ENCODE data around the gene RSPH10B. TPM values are rescaled to one million over a fixed set of nuclear protein-coding genes. Genes with fewer than 3 reads are reported as not detected.
"Not testable (repeated sequence)": the region's sequence is repeated elsewhere in the genome, so short reads cannot be mapped to it uniquely, and the experiment has no call there.

RSPH10B gene
- total and polyA plus RNA-seq, 4 donors = 1.8 to 10.2 (median 6.0) TPM

GRCh38 chr7:6007386-6007785, 36.9 kb upstream of the RSPH10B start:
- ATAC-seq (ENCODE audit: insufficient read depth, low FRiP score) (no peak), DNase-seq (no peak)
- no peak overlapping the region for H3K27ac ChIP-seq (ENCODE audit: low read depth in 1 of 2, low read length in 1 of 2)
- peaks cover 0 to 4% (median 2%) of the 10 kb centered on the region in 4 donors for H3K36me3 ChIP-seq (ENCODE audit: control insufficient read depth in 4 of 4, insufficient read depth in 4 of 4, low read length in 4 of 4)
- peaks cover 0 to 16% (median under 1%) of the 10 kb centered on the region in 5 donors for H3K4me1 ChIP-seq (ENCODE audit: control insufficient read depth in 5 of 5, insufficient read depth in 5 of 5, low read length in 5 of 5)
- H3K4me3 ChIP-seq = no peak overlapping the region
- H3K9ac ChIP-seq (ENCODE audit: insufficient read depth in 1 of 2, low read length in 2 of 2) = no peak overlapping the region
- no peaks in the 10 kb centered on the region for H3K9me3 ChIP-seq (ENCODE audit: control insufficient read depth in 4 of 4, insufficient read depth in 3 of 4, low read length in 3 of 4)
- WGBS, 2 donors = 60 to 72% methylated on average over 4 of the region's 4 CpGs
- H3K27me3 ChIP-seq (ENCODE audit: control insufficient read depth in 3 of 3, insufficient read depth in 3 of 3, low read length in 2 of 3) = no peaks in the 10 kb centered on the region
- no peak for TF ChIP-seq CTCF (IDR thresholded peaks at IDR 0.05; ENCODE audit: control extremely low read depth, extremely low read depth)

GRCh38 chr7:5997210-5997808, 26.8 kb upstream of the RSPH10B start:
- peak; percentile 56 to 83 (median 79) for DNase-seq
- peak; percentile 57 for TF ChIP-seq CTCF (IDR thresholded peaks at IDR 0.05; ENCODE audit: control extremely low read depth, extremely low read depth)
- Histone ChIP-seq H3K27me3 (ENCODE audit: control insufficient read depth in 3 of 3, insufficient read depth in 3 of 3, low read length in 2 of 3) (no peaks in the 10 kb centered on the region), H3K9me3 (ENCODE audit: control insufficient read depth in 4 of 4, insufficient read depth in 3 of 4, low read length in 3 of 4) (no peaks in the 10 kb centered on the region), H3K9ac (ENCODE audit: insufficient read depth in 1 of 2, low read length in 2 of 2) (no peak overlapping the region), H3K4me3 (no peak overlapping the region), H3K36me3 (ENCODE audit: control insufficient read depth in 4 of 4, insufficient read depth in 4 of 4, low read length in 4 of 4) (peaks cover 0 to 12% (median 12%) of the 10 kb centered on the region in 4 donors), H3K27ac (ENCODE audit: low read depth in 1 of 2, low read length in 1 of 2) (no peak overlapping the region), H3K4me1 (ENCODE audit: control insufficient read depth in 5 of 5, insufficient read depth in 5 of 5, low read length in 5 of 5) (no peaks in the 10 kb centered on the region)
- 59 to 68% methylated on average over 10 of the region's 10 CpGs for WGBS, 2 donors
- peak; percentile 41 for ATAC-seq (ENCODE audit: insufficient read depth, low FRiP score)

GRCh38 chr7:5987061-5987460, 16.6 kb upstream of the RSPH10B start:
- 95 to 96% methylated on average over 15 of the region's 15 CpGs for WGBS, 2 donors
- not testable (repeated sequence) for H3K9me3 ChIP-seq (ENCODE audit: control insufficient read depth in 4 of 4, insufficient read depth in 3 of 4, low read length in 3 of 4); DNase-seq; H3K9ac ChIP-seq (ENCODE audit: insufficient read depth in 1 of 2, low read length in 2 of 2); H3K4me3 ChIP-seq; ATAC-seq (ENCODE audit: insufficient read depth, low FRiP score); H3K4me1 ChIP-seq (ENCODE audit: control insufficient read depth in 5 of 5, insufficient read depth in 5 of 5, low read length in 5 of 5); H3K36me3 ChIP-seq (ENCODE audit: control insufficient read depth in 4 of 4, insufficient read depth in 4 of 4, low read length in 4 of 4); H3K27ac ChIP-seq (ENCODE audit: low read depth in 1 of 2, low read length in 1 of 2); H3K27me3 ChIP-seq (ENCODE audit: control insufficient read depth in 3 of 3, insufficient read depth in 3 of 3, low read length in 2 of 3)

GRCh38 chr7:5979680-5980314, 9.3 kb upstream of the RSPH10B start:
- H3K4me1 ChIP-seq (ENCODE audit: control insufficient read depth in 5 of 5, insufficient read depth in 5 of 5, low read length in 5 of 5); H3K9me3 ChIP-seq (ENCODE audit: control insufficient read depth in 4 of 4, insufficient read depth in 3 of 4, low read length in 3 of 4); ATAC-seq (ENCODE audit: insufficient read depth, low FRiP score); H3K27me3 ChIP-seq (ENCODE audit: control insufficient read depth in 3 of 3, insufficient read depth in 3 of 3, low read length in 2 of 3); H3K36me3 ChIP-seq (ENCODE audit: control insufficient read depth in 4 of 4, insufficient read depth in 4 of 4, low read length in 4 of 4); DNase-seq; H3K9ac ChIP-seq (ENCODE audit: insufficient read depth in 1 of 2, low read length in 2 of 2); H3K4me3 ChIP-seq; H3K27ac ChIP-seq (ENCODE audit: low read depth in 1 of 2, low read length in 1 of 2): not testable (repeated sequence)
- WGBS, 2 donors = 86 to 100% methylated on average over 2 of the region's 12 CpGs

GRCh38 chr7:5973580-5973979, 3.1 kb upstream of the RSPH10B start:
- not testable (repeated sequence) for H3K36me3 ChIP-seq (ENCODE audit: control insufficient read depth in 4 of 4, insufficient read depth in 4 of 4, low read length in 4 of 4); H3K9ac ChIP-seq (ENCODE audit: insufficient read depth in 1 of 2, low read length in 2 of 2); DNase-seq; H3K4me1 ChIP-seq (ENCODE audit: control insufficient read depth in 5 of 5, insufficient read depth in 5 of 5, low read length in 5 of 5); H3K27me3 ChIP-seq (ENCODE audit: control insufficient read depth in 3 of 3, insufficient read depth in 3 of 3, low read length in 2 of 3); H3K9me3 ChIP-seq (ENCODE audit: control insufficient read depth in 4 of 4, insufficient read depth in 3 of 4, low read length in 3 of 4); ATAC-seq (ENCODE audit: insufficient read depth, low FRiP score); H3K27ac ChIP-seq (ENCODE audit: low read depth in 1 of 2, low read length in 1 of 2); H3K4me3 ChIP-seq
- no CpG with 5 or more reads among the region's 8 CpGs for WGBS, 2 donors

GRCh38 chr7:5963810-5964209, 6.7 kb downstream of the RSPH10B start:
- H3K4me1 ChIP-seq (ENCODE audit: control insufficient read depth in 5 of 5, insufficient read depth in 5 of 5, low read length in 5 of 5); H3K36me3 ChIP-seq (ENCODE audit: control insufficient read depth in 4 of 4, insufficient read depth in 4 of 4, low read length in 4 of 4); DNase-seq; H3K4me3 ChIP-seq; H3K9ac ChIP-seq (ENCODE audit: insufficient read depth in 1 of 2, low read length in 2 of 2); H3K27me3 ChIP-seq (ENCODE audit: control insufficient read depth in 3 of 3, insufficient read depth in 3 of 3, low read length in 2 of 3); ATAC-seq (ENCODE audit: insufficient read depth, low FRiP score); H3K9me3 ChIP-seq (ENCODE audit: control insufficient read depth in 4 of 4, insufficient read depth in 3 of 4, low read length in 3 of 4); H3K27ac ChIP-seq (ENCODE audit: low read depth in 1 of 2, low read length in 1 of 2): not testable (repeated sequence)
- 94% methylated on average over 4 to 5 of the region's 7 CpGs for WGBS, 2 donors

GRCh38 chr7:5963205-5963604, 7.3 kb downstream of the RSPH10B start:
- H3K27ac ChIP-seq (ENCODE audit: low read depth in 1 of 2, low read length in 1 of 2) = not testable (repeated sequence)

More at GRCh38 chr7:5963205-5963604, 7.3 kb downstream of the RSPH10B start:
- ATAC-seq (ENCODE audit: insufficient read depth, low FRiP score); H3K36me3 ChIP-seq (ENCODE audit: control insufficient read depth in 4 of 4, insufficient read depth in 4 of 4, low read length in 4 of 4); H3K9ac ChIP-seq (ENCODE audit: insufficient read depth in 1 of 2, low read length in 2 of 2); H3K4me3 ChIP-seq; H3K4me1 ChIP-seq (ENCODE audit: control insufficient read depth in 5 of 5, insufficient read depth in 5 of 5, low read length in 5 of 5); H3K27me3 ChIP-seq (ENCODE audit: control insufficient read depth in 3 of 3, insufficient read depth in 3 of 3, low read length in 2 of 3); H3K9me3 ChIP-seq (ENCODE audit: control insufficient read depth in 4 of 4, insufficient read depth in 3 of 4, low read length in 3 of 4); DNase-seq: not testable (repeated sequence)
- WGBS, 2 donors = 17 to 52% methylated on average over 2 to 5 of the region's 13 CpGs

Measured in lung (tissue), 12 donors.